ENCODE measurements around the gene NATD1.
"Not testable (repeated sequence)": the region's sequence is repeated elsewhere in the genome, so short reads cannot be mapped to it uniquely, and the experiment has no call there.

NATD1 gene

DNA sequence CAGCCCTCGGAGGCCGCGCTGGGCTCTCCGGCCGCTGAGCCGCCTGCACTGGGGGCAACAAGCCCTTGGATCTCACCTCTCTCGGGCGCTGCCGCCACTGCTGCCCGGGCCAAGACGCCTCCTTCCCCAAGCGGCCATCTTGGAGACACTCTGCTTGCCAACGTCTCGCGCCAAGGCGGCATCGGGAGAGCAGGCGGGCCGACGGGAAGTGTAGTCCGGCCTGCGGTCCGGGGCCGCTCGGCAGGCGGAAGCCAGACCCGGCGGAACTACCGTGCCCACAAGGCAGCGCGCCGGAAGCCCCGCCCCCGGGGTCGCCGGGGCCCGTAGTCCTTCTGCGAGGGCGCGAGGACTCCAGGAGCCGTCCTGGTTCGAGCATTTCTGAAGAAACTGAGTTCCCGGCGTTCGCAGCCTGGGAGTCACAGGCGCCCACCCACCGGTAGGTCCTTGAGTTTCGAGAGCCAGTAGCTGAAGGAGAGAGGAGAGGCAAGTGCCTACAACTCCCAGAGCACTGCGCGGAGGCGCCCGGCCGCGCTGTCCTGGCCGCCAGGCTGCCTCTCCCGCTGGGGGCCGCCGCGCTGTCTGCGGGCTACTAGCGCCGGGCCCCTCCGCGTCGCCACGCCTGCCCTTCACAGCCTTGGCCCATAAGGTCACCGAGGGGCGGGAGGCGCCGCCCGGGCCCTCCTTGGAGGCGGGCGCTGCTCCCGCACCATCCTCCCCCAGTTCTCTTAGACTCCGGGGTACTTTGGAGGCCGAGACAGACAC is 39.0 kb downstream of the NATD1 start, which contains the start of gene TMEM11:
Gene TMEM11 (minus strand): TSS at position 147 of the 762 bp plus-strand sequence. CDS start 9 bp downstream, at position 138.
- DNase-seq: peak; percentile 96

DNA sequence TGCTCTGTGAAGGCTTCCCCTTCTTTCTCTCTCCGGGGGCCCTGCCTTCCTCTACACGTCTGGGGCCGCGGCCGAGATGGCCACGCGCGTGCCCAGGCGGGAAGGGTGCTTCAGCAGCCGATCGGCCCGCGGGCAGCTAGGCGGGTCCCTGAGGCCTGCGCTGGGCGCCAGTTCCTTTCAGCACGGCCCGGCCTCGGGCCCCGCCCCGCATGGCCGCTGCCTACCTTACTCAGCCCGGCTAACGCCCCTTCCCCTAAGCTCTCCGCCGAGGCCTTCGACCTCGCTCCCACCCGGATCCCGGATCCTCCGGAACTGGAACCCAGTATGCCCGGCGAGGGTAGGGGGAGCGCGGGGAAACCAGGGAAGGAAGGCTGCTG is 39.6 kb downstream of the NATD1 start:
- peak; percentile 6 for DNase-seq

DNA sequence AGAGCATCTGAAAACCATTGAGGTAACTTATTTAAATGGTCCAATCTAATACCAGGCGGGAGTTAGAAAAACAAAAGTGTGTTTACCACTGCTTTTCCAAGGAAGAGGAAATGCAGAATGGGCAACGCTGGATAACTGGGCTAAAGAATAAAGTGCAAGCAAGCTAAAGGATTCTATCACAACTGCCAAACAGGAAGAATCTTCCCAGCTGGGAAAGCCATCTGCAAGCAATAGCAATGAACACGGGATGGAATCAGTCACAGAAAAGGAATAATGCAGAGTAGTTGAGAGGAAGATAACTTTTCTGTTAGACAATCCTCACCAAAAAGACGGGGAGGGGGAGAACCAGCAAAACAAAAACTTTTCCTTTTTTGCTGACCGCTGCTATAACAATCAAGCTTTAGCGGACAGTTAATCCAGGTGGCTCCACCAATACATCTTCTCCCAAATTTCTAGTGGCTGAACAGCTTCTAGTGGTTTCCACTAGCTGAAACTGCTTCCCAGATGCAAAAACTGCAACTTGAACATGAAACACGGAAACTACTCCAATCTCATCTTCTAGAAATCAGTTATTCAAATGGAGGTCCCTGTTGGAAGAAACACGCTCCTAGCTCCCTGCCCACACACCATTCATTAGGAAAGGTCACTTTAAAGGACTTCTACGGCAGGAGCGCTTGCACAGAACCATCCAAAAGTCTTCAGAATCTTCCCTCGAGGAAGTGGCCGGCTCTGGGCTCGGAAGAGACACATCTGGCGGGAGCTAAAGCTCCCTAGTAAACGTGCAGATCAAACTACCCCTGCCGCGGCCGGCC is 40.2 kb downstream of the NATD1 start:
- DNase-seq: peak; percentile 13

DNA sequence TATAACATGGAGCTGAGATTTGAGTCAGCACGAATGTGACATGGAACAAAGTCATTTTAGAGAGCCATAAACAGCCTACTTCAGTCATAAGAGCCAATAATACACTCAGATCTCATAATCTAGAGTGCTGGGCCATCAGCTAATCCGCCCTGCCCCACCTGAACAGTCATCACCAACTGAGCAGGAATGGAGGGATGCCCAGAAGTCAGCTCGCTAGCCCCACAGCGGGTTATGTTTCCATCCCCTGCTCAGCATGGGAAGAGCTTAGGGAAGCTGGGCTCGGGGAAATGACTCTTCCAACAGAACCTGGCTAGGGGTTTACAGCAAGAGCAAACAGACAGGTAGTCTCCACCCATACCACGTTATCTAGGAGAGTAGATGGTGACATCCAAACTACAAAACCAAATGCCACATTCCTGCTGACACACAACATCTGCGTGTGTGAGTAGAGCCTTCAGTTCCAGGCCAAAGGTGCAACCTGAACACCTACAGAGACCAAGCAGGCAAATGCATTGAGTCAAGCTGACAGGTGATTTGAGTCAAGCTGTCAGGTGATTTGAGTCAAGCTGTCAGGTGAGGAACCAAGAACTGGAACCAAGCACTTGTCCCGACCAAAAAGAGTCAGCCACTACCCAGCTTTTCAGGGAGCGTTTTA is 41.3 kb downstream of the NATD1 start:
- no peak for DNase-seq

DNA sequence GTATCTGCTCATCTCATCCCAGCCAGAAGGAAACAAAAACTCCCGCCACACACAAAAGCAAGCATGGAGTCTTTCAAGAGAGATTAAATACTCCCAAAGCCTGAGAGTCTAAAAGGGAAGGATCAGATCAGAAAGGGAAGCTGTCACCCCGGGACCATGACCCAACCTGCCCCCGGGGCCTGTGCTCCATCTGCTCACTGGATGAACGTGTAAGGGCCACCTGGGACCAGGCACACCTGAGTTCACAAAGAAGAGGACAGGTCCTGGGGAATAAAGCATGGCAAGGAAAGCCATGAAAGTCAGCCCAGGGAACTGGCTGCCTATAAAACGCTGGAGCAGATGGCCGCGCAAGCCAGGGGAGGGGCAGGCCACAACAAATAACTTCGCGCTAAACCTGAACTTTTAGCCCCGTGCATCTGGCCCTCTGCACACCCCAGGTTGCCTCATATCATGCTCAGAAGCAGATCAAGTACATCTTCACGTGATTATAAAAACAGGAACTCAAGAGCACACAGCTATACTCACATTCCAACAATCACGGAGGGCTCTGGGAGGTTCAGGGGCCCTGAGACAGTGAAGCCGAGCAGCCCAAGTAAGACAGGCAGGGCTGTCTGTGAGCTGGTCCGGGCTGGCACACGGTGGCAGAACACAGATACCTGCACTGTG is 42.7 kb downstream of the NATD1 start:
- DNase-seq: no peak

DNA sequence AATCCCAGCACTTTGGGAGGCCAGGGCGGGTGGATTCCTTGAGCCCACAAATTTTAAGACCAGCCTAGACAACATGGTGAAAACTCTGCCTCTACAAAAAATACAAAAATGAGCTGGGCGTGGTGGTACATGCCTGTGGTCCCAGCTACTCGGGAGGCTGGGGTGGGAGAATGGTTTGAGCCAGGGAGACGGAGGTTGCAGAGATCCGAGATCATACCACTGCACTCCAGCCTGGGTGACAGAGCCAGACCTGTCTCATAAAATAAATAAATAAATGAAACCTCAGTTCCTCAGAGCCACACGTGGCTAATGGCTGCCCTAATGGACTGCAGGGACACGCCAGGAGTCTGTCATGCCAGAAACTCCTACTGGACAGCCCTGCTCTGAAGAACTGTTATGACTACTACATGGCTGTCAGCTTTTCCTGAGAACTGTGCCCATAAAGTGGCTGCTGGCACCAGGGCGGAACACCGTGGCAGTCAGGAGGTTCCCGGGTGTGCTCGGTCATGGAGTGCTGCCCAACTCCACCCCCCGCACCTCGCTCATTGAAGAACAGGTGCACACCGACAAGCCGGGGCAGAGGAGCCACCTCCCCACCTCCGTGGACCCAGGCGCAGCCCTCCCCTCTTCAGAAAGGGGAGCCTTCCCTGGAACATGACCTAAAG is 43.6 kb downstream of the NATD1 start:
- no peak for DNase-seq

DNA sequence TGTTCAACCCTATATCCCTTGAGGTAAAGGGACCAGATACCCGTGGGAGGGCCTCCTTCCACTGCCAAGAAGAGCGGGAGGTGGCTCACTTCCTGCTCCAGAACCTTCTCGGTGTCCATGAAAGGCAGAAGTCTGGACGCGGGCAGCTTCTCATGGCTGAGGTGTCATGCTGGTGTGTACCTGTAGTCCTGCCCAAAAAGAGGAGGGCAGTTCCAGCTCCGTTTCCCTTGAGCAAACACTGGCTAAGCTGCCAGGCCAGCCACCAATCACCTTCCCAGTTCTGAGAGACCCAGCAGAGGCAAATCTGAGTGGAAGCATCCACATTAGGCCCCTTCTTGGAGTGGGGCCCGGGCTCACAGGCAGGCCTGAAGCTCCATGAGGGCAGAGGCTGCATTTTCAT is 44.9 kb downstream of the NATD1 start:
- no peak for DNase-seq

DNA sequence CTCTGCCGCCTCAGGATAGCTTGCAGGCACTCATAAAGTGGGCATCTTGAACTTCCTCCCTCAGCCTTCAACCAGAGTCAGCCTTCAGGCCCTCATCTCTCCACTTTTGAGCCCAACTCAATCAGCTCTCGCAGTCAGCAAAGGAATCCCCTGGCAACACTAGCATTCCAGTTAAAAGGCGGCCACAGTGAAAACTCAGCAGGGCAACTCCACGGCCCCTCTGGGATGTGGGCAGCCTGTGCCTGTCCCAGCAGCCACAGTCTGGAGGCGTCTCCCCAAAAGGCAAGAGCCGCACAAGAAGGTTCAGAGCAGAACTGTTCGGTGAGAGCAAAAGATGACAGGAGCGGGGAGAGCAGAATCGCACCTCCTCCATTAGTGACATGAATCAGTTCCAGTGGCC is 48.3 kb downstream of the NATD1 start:
- DNase-seq: no peak

DNA sequence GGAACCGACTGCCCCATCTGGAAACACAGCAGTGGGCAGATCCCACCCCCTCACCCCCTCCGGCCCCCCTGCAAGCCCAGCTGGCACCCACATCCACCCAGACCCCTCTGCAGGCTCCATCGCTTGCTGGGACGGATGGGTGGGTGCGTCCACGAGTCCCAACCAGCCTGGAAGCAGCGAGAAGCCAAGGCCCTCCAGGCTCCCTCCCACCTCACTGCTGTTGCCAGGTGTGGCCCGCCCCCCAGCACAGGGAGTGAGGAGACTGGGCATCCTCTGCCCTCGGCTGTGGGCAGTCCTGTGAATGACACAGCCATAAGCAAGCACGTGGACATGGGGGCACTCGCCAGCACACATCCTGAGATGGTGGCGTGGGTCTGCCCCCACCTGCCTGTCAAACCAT is 50.7 kb downstream of the NATD1 start:
- DNase-seq: no peak

DNA sequence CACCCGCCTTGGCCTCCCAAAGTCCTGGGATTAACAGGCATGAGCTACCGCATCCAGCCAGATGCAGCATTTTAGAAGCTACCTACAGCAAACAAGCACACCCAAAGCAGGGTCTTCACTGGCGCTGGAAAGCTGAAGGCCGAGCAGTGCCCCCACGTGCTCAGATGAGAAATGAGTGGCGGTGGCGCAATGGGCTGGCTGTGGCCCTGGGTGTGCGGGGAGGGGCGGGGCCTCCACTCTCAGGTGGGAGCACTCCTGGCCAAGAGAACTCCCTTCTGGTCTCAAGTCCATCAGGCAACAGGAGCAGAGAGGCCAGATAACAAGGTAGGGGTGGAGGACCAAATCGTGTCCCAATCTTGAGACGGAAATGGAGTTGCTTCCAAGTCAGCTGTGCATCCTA is 51.3 kb downstream of the NATD1 start:
- no peak for DNase-seq

DNA sequence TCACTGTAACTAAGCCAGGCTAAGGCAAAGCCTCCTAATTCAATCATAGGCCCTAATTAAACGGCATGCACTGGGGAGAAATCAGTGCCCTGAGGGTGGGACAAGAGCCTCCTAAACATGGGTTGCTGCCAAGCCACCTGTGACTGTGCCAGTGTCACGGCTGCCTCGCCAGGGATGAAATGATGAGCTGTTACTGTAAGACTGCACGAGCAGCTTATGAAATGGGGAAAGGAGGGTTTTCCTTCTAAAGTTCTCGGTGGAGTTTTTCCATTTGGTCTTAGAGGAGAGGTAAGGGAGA is 52.0 kb downstream of the NATD1 start:
- DNase-seq: no peak

DNA sequence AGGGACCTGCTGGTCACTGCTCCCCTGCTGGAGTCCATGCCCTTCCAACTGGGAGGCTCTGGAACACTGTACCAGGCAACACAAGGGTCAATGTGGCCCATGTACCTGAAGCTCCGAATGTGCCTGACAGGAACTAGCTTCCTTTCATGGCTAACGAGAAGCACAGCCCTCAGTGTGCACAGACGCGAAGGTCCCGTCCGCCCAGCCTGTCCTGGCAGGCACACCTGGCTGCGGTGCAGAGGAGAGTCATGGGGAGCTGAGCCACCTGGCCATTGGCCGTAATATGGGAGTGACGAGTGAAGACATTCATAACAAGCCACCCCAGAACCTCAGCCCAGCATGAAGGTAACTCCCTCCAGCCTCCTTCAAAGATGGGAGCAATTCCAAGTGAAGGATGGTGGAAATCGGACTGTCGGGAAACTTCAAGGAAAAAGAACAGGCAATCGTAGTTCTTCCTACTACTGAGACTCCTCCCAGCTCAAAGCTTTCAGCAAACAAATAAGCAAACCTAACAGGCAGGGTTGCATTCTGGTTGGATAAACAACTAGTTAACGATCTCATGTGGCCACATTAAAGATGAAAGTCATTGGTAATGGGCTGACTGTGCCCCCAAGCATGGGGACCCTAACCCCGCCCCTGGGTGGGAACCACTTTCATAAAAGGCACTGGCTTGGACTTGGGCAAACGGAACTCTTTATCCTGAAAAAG is 52.5 kb downstream of the NATD1 start:
- no peak for DNase-seq

DNA sequence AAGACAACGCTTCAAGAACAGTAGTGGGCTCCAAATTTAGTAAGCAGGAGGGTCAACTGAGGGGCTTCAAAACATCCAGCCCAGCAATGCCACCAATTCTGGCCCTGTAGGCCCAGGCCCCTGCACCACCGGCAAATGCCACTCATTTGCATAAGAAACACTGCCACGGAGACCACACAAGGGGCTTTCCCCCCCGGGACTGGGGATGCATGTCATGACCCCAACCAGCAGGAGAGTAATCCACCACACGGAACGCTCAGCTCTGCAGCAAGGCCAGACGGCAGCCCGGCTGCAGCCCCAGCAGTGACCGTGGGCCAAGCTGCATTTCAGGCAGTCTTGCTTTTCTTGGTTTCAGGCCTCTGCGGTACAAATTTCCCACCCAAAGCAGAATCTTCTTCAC is 53.4 kb downstream of the NATD1 start:
- no peak for DNase-seq

DNA sequence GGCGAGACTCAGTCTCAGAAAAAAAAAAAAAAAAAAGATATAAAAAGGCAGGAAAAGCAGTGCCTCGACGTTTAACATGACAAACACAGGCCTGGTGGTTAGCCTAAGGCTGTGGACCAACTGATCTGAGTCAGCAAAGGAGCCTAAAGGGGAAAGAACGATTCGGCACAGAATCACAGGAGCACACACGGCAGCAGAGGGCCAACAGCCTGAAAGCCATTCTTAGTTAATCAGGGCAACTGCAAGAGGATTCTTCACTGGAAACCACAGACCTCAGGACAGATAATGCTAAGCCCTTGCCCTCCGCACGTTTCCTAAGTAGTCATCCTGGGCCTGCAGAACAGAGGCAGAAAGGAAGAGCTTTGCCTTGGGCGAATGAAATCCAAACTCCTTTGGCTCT is 53.9 kb downstream of the NATD1 start:
- DNase-seq: no peak

DNA sequence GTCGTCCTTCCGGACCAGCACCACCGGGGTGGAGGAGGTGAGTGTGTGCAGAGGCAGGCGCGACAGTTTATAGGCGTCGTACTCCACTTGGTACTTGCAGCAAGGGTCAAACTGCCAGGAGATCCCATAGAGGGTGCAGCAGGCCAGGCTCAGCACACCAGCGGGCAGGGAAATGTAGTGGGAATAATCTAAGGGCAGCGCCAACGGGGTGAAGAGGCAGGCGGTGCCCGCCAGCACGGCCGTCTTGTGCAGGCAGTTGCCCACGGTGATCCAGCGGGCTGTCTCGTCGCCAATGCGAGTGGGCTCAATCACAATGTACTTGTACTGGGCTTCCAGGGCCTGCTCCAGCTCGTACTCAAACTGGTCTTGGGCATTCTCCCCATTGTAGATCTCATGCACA is 54.8 kb downstream of the NATD1 start:
- DNase-seq: no peak

DNA sequence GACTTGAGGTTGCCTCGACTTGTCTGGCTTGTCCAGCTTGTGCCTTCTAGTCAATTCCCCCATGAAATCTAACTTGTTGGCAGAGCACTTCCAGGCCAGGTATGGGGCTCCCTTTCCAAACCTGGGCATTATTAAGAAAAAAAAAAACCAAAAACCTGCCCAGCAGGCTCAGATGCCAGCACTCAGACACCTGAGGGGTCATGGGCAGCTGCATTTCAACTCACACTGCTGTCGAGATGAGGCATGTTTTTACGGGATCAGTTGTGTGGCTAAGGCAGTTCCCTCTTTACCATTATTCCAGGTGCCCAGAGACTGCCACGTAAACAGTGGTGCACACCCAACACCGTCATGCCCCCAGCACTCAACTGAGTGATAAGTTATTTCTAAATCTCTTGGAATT is 57.1 kb downstream of the NATD1 start:
- no peak for DNase-seq

DNA sequence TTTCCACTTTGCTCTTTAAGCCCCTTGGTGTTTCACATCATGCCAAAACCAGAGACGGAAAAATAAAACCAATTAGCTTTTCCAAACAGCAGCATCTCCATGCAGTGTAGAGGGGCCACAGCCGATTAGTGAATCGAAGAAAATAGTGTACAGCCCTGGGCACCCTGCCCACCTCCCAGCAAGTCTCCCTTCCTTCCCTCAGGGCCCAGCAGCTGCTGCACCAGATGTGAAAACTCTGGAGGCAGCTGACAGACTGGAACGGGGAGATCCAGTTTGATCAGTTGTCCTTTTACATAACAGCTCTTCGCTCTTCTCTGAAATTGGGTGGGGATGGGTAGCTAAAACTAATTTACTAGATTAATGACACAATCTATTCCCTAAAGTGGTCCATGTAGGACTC is 58.5 kb downstream of the NATD1 start:
- no peak for DNase-seq

DNA sequence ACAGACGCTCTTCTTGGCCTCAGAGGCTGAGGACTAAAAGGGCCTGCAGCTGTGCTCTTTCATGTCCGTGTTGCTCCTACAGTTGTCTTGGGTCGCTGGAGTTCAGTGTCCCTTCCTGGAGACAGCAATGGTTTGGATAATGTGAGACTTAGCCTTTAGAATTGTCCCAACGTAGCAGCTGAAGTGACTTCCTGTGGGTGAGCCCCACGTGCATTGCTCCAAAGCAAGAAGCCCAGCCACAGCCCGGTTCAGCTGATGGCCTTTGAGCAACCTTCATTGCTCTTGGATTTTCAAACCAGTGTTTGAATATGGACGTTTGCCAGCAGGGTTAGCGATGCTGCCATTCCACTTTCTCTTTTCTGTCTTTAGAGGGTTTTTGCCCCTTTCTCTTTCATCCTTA is 59.0 kb downstream of the NATD1 start:
- no peak for DNase-seq

DNA sequence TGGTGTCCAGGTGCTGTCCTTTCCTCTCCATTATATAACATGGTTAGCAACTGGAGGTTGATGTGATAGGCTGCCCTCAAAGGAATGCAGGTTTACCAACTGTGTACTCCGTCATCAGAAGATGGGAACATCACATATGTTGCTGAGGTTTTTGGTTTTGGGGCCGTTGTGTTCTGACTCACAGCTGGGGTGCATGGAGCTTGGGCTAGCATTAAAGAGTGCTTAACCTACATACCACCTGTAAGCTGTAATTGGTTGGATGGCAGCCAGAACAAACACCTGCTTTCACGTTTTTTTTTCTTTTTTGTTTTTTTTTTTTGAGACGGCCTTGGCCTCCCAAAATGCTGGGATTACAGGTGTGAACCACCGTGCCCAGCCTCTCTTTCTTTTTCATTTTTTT is 60.2 kb downstream of the NATD1 start:
- no peak for DNase-seq

DNA sequence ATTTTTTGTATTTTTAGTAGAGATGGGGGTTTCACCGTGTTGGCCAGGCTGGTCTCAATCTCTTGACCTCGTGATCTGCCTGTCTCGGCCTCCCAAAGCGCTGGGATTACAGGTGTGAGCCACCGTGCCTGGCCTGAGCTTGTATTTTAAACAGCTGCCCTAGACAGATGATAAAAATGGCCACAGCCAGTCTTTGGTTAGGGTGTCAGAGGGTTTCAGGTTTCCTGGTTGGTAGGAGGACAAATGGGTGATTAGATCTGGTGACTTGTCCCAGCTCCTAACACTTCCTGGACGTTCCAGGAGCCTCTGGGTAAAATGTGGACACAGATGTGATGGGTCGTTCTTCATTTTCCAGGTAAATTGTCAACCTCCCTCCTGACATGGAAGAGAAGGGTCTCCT is 60.8 kb downstream of the NATD1 start:
- not testable (repeated sequence) for DNase-seq

DNA sequence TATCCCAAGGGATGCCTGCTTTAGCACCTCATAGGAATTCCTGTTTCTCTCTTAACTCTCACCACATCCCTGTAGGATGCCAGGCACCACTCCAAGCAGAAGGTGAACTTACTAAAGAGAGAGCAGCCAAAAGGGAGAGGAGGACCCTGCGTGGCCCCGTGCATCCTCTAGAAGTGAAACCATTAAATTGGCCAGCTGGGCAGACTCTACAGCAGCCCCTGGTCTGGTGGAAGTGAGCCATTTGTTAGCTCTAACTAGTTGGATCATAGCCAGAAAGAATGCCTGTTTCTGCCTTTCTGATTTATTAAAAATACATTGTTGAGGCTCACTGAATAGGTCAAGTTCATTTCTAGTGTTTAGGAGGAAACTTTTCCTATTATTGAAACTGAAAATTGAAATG is 61.5 kb downstream of the NATD1 start:
- DNase-seq: no peak

DNA sequence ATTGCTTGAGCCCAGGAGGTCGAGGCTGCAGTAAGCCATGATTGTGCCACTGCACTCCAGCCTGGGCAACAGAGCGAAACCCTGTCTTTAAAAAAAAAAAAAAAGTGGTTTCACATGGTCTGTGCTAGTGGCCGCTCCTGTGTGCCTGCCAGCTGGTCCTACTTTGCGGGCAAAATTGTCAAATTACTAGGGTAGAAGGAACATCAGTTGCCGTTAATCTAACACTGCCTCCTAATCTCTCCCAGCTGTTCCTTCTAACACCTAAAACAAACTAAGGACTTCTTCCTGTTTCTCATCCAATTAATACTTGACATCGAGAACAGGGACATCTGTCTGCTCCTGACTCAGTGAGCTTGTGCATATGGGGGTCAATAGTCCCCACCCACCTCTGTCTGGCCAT is 63.1 kb downstream of the NATD1 start:
- DNase-seq: no peak

Measured in HCEC 1CT (cell line).